ENCODE results near the gene DPH6. TPM values are rescaled to one million over a fixed set of nuclear protein-coding genes. Genes with fewer than 3 reads are reported as not detected.

Gene DPH6
- total and polyA plus RNA-seq, 12 donors: 6.1 to 25.8 (median 22.9) TPM

- Histone ChIP-seq H3K9me3 (no peaks in the 10 kb centered on the region), H3K4me3 (no peak overlapping the region), H3K27me3 (no peaks in the 10 kb centered on the region), H3K4me1 (peaks cover 0 to 29% (median 10%) of the 10 kb centered on the region in 9 donors), H3K27ac (no peak overlapping the region), H3K36me3 (peaks cover 0 to 4% (median 0%) of the 10 kb centered on the region in 9 donors)
- intact Hi-C loops (cut with DNase I): loop anchor here in 7 of 10 donors (2.0 to 10.0 kb wide), 7 partner anchors 145 to 1613 kb away; no protein-coding TSS in a partner anchor
- ATAC-seq (peak in 1 of 8 donors; percentile 17), DNase-seq (no peak)
- WGBS, 2 donors: 47 to 63% methylated on average over 2 of the region's 2 CpGs
- TF ChIP-seq CTCF (IDR thresholded peaks at IDR 0.05): no peak
Observed at GRCh38 chr15:35522061-35522460, 23.9 kb downstream of the DPH6 start.

GRCh38 chr15:35519541-35520149, 26.3 kb downstream of the DPH6 start:
- Histone ChIP-seq H3K27me3 (no peaks in the 10 kb centered on the region), H3K36me3 (no peaks in the 10 kb centered on the region), H3K4me1 (peaks cover 0 to 29% (median 10%) of the 10 kb centered on the region in 9 donors), H3K4me3 (no peak overlapping the region), H3K9me3 (no peaks in the 10 kb centered on the region), H3K27ac (no peak overlapping the region)
- DNase-seq (peak in 1 of 2 donors; percentile 13), ATAC-seq (peak in 5 of 8 donors; percentile 66 to 80 (median 72))
- TF ChIP-seq CTCF (IDR thresholded peaks at IDR 0.05): peak in 8 of 9 donors; percentile 56 to 86 (median 69)
- intact Hi-C loops (cut with DNase I): loop anchor here in 8 of 10 donors (5.0 to 10.0 kb wide), 9 partner anchors 153 to 1615 kb away; partner anchors contain the start of gene MEIS2 (in 1 of the 8)

GRCh38 chr15:35519052-35519451, 26.9 kb downstream of the DPH6 start:
- H3K27ac ChIP-seq: no peak overlapping the region
- H3K4me1 ChIP-seq: peaks cover 0 to 29% (median 10%) of the 10 kb centered on the region in 9 donors
- no peaks in the 10 kb centered on the region for H3K9me3 ChIP-seq
- TF ChIP-seq CTCF (IDR thresholded peaks at IDR 0.05): no peak
- DNase-seq (no peak), ATAC-seq (no peak)
- H3K27me3 ChIP-seq: no peaks in the 10 kb centered on the region
- intact Hi-C loops (cut with DNase I): loop anchor here in 5 of 10 donors (5.0 to 10.0 kb wide), 6 partner anchors 233 to 1616 kb away; partner anchors contain the start of gene MEIS2 (in 1 of the 5)
- no peaks in the 10 kb centered on the region for H3K36me3 ChIP-seq
- no peak overlapping the region for H3K4me3 ChIP-seq
- 43 to 44% methylated on average over 1 of the region's 1 CpG for WGBS, 2 donors

GRCh38 chr15:35514759-35515158, 31.2 kb downstream of the DPH6 start:
- Histone ChIP-seq H3K9me3 (no peaks in the 10 kb centered on the region), H3K27me3 (no peaks in the 10 kb centered on the region), H3K4me3 (no peak overlapping the region), H3K36me3 (no peaks in the 10 kb centered on the region), H3K4me1 (peaks cover 0 to 2% (median 0%) of the 10 kb centered on the region in 9 donors), H3K27ac (no peak overlapping the region)
- no peak for DNase-seq
- intact Hi-C loops (cut with DNase I): loop anchor here in 5 of 10 donors (5.0 to 10.0 kb wide), 6 partner anchors 238 to 1620 kb away; partner anchors contain the start of gene MEIS2 (in 1 of the 5)
- TF ChIP-seq CTCF (IDR thresholded peaks at IDR 0.05): no peak
- ATAC-seq: no peak
